Stomach (tissue), 9 donors: ENCODE measurements around the gene LIN37. TPM values are rescaled to one million over a fixed set of nuclear protein-coding genes. Genes with fewer than 3 reads are reported as not detected.

Source experiments
- DNase-seq, 2 donors: peaks; one replicate each; pipeline versions ENCODE4 v3.0.0 to v3.0.0-alpha.2; 2013 to 2019
- H3K27ac ChIP-seq, 5 donors: fragments of 200-600 bp in 4 of 5; sonication (generic) in 4 of 5; one replicate each; pipeline ENCODE4 v1.5.1; 2013 to 2019; ENCODE audit warnings: mild to moderate bottlenecking in 1 of 5, moderate library complexity in 1 of 5
- H3K27me3 ChIP-seq, 3 donors: fragments of 200-600 bp; sonication (generic); one replicate each; pipeline ENCODE4 v1.5.1; 2017 to 2019; ENCODE audit warnings: mixed run types in 1 of 3
- H3K36me3 ChIP-seq, 4 donors: fragments of 200-600 bp; sonication (generic); 1 replicate in 3 of 4; 2 replicates in 1 of 4; pipeline ENCODE4 v1.5.1; 2016 to 2019
- H3K4me1 ChIP-seq, 4 donors: fragments of 200-600 bp; sonication (generic); one replicate each; pipeline ENCODE4 v1.5.1; 2016 to 2019
- H3K4me3 ChIP-seq, 4 donors: fragments of 200-600 bp; sonication (generic) in 3 of 4; one replicate each; pipeline ENCODE4 v1.5.1; 2016 to 2019; ENCODE audit warnings: mild to moderate bottlenecking in 1 of 4
- H3K9me3 ChIP-seq, 4 donors: fragments of 200-600 bp; sonication (generic); one replicate each; pipeline ENCODE4 v1.5.1; 2016 to 2019
- EP300 ChIP-seq: sonication (generic); formaldehyde crosslinking; IDR thresholded peaks from one replicate; pipeline ENCODE4 v1.6.1; 2017; ENCODE audit warnings: antibody characterized with exemption
- POLR2A ChIP-seq, 4 donors: fragments of 450-650 bp; IDR thresholded peaks; one replicate each; pipeline ENCODE4 v1.6.1; 2016; ENCODE audit warnings: antibody characterized with exemption in 4 of 4, control low read depth in 2 of 4, mild to moderate bottlenecking in 1 of 4, moderate library complexity in 1 of 4
- POLR2AphosphoS5 ChIP-seq, 3 donors: sonication (generic); formaldehyde crosslinking; IDR thresholded peaks; one replicate each; pipeline ENCODE4 v1.6.1; 2016; ENCODE audit warnings: antibody characterized with exemption in 3 of 3
- whole genome bisulfite sequencing, 5 donors: extraction: QIAGEN DNeasy Blood & Tissue Kit in 3 of 5; methylation state at CpG; one replicate each; pipeline versions ENCODE4 v1.1.5 to v1.1.7; 2013 to 2018; 5-methylcytosine and 5-hydroxymethylcytosine counted together
- intact Hi-C: fragments of 100-400 bp; cut with DNase I; formaldehyde crosslinking; loops from one replicate; pipeline ENCODE4 v1.15.1; 2023; ENCODE audit warnings: low total_unique reads
- polyA plus RNA-seq, 3 donors: library from polyadenylated mRNA; stranded (reverse); fragments of 200-250 nt; gene quantifications; one replicate each; pipeline ENCODE4 v1.2.3, GENCODE V29; 2013
- total RNA-seq, 5 donors: library from RNA; depleted of rRNA; stranded (reverse); fragments of >200 nt; gene quantifications; one replicate each; pipeline versions ENCODE4 v1.1.0 to v1.2.3, GENCODE V29; 2014 to 2016
- TF ChIP-seq, protein P1 (sequence below), 7 experiments: fragments of 450-650 bp in 4 of 7; fragments of 200-600 bp in 3 of 7; sonication (generic) in 3 of 7; IDR thresholded peaks; one replicate each; pipeline ENCODE4 v1.5.1; 2016 to 2019; ENCODE audit warnings: antibody characterized with exemption in 7 of 7, control low read depth in 2 of 7, mild to moderate bottlenecking in 1 of 7
- donor health status: healthy with polysubstance abuse.
- donor health status: Bipolar disorder and iron deficiency.
- donor health status: healthy.

The LIN37 gene
- total and polyA plus RNA-seq, 8 donors = 2.3 to 44.9 (median 20.9) TPM

DNA sequence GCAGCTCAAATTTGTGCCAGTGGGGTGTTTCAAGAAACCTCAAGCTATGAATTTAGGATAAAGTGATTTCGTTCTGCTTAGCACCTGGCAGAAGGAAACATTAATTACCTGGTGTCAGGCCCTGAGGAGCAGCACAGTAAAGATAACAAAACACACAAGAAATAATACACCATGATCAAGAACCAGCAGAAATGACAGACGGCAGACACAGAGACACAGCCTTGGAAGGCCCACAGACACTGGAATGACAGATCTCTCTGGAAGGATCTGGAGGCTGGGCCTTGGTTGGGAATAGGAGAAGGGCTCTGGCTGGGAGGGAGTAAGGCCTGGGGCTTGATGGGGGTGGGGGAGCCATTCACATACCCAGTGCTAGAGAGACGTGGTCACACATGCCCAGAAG is 53.5 kb downstream of the LIN37 start:
- intact Hi-C loops = no loop called here
- TF ChIP-seq POLR2A (IDR thresholded peaks at IDR 0.05) = no peak
- TF ChIP-seq POLR2AphosphoS5 (IDR thresholded peaks at IDR 0.05) = no peak
- TF ChIP-seq EP300 = no peak
- TF ChIP-seq, protein P1, sequence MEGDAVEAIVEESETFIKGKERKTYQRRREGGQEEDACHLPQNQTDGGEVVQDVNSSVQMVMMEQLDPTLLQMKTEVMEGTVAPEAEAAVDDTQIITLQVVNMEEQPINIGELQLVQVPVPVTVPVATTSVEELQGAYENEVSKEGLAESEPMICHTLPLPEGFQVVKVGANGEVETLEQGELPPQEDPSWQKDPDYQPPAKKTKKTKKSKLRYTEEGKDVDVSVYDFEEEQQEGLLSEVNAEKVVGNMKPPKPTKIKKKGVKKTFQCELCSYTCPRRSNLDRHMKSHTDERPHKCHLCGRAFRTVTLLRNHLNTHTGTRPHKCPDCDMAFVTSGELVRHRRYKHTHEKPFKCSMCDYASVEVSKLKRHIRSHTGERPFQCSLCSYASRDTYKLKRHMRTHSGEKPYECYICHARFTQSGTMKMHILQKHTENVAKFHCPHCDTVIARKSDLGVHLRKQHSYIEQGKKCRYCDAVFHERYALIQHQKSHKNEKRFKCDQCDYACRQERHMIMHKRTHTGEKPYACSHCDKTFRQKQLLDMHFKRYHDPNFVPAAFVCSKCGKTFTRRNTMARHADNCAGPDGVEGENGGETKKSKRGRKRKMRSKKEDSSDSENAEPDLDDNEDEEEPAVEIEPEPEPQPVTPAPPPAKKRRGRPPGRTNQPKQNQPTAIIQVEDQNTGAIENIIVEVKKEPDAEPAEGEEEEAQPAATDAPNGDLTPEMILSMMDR (IDR thresholded peaks at IDR 0.05) = no peak
- no peak for DNase-seq
- Histone ChIP-seq H3K4me3 (no peak overlapping the region), H3K9me3 (no peaks in the 10 kb centered on the region), H3K27ac (no peak overlapping the region), H3K4me1 (peaks cover 0 to 12% (median 0%) of the 10 kb centered on the region in 4 donors), H3K27me3 (peaks cover 0 to 60% (median 17%) of the 10 kb centered on the region in 3 donors), H3K36me3 (no peaks in the 10 kb centered on the region)
- 47 to 66% (median 51%) methylated on average over 3 of the region's 3 CpGs for WGBS, 5 donors

Other genes with a start within 250 kb of the LIN37 start
- gene DMKN, start 234.9 kb upstream of the LIN37 start, total RNA-seq = 10 to 100 TPM in 2 of 5 donors, 1 to 10 TPM in 2, not detected in 1; 4.9 to 36.9 (median 20.2) TPM
- gene DMKN, start 234.9 kb upstream of the LIN37 start, polyA plus RNA-seq = 100 to 1,000 TPM in 1 of 3 donors, 10 to 100 TPM in 2; 76.7 to 139 (median 83.6) TPM
- gene SBSN, start 220.3 kb upstream of the LIN37 start, total RNA-seq = not detected
- 10 to 100 TPM in 1 of 3 donors, 1 to 10 TPM in 1, not detected in 1; 1.1 to 29.2 TPM for gene SBSN, start 220.3 kb upstream of the LIN37 start, polyA plus RNA-seq
- gene GAPDHS, start 215.1 kb upstream of the LIN37 start, total RNA-seq = not detected
- gene GAPDHS, start 215.1 kb upstream of the LIN37 start, polyA plus RNA-seq = not detected
- 100 to 1,000 TPM in 1 of 5 donors, 10 to 100 TPM in 3, 1 to 10 TPM in 1; 7.0 to 121 (median 57.6) TPM for gene TMEM147, start 202.9 kb upstream of the LIN37 start, total RNA-seq
- 100 to 1,000 TPM in 1 of 3 donors, 10 to 100 TPM in 2; 63.4 to 131 (median 77.4) TPM for gene TMEM147, start 202.9 kb upstream of the LIN37 start, polyA plus RNA-seq
- gene ATP4A, start 184.9 kb upstream of the LIN37 start, total RNA-seq = 100 to 1,000 TPM in 4 of 5 donors, 1 to 10 TPM in 1; 9.8 to 890 (median 236) TPM
- 100 to 1,000 TPM; 257 to 357 (median 345) TPM for gene ATP4A, start 184.9 kb upstream of the LIN37 start, polyA plus RNA-seq
- gene PMIS2, start 162.4 kb upstream of the LIN37 start, total RNA-seq = not detected
- not detected for gene PMIS2, start 162.4 kb upstream of the LIN37 start, polyA plus RNA-seq
- 10 to 100 TPM in 1 of 5 donors, 1 to 10 TPM in 4; 4.1 to 23.2 (median 4.9) TPM for gene HAUS5, start 135.8 kb upstream of the LIN37 start, total RNA-seq
- 10 to 100 TPM in 1 of 3 donors, 1 to 10 TPM in 2; 4.4 to 17.0 (median 5.6) TPM for gene HAUS5, start 135.8 kb upstream of the LIN37 start, polyA plus RNA-seq
- gene RBM42, start 119.5 kb upstream of the LIN37 start, total RNA-seq = 100 to 1,000 TPM in 1 of 5 donors, 10 to 100 TPM in 4; 26.6 to 133 (median 46.9) TPM
- 10 to 100 TPM; 56.5 to 60.8 (median 58.6) TPM for gene RBM42, start 119.5 kb upstream of the LIN37 start, polyA plus RNA-seq
- 10 to 100 TPM in 1 of 5 donors, under 1 TPM in 1, not detected in 3; 0.55 to 11.7 TPM for gene ETV2, start 106.8 kb upstream of the LIN37 start, total RNA-seq
- 1 to 10 TPM; 4.5 to 6.3 (median 6.1) TPM for gene ETV2, start 106.8 kb upstream of the LIN37 start, polyA plus RNA-seq
- gene COX6B1, start 100.3 kb upstream of the LIN37 start, total RNA-seq = 100 to 1,000 TPM; 198 to 680 (median 373) TPM
- 1,000 to 10,000 TPM; 1,105 to 1,293 (median 1,217) TPM for gene COX6B1, start 100.3 kb upstream of the LIN37 start, polyA plus RNA-seq
- gene UPK1A, start 82.1 kb upstream of the LIN37 start, total RNA-seq = not detected
- under 1 TPM in 1 of 3 donors, not detected in 2; 0.08 TPM for gene UPK1A, start 82.1 kb upstream of the LIN37 start, polyA plus RNA-seq
- 1 to 10 TPM in 1 of 5 donors, not detected in 4; 8.2 TPM for gene ZBTB32, start 44.0 kb upstream of the LIN37 start, total RNA-seq
- gene ZBTB32, start 44.0 kb upstream of the LIN37 start, polyA plus RNA-seq = under 1 TPM in 2 of 3 donors, not detected in 1; 0.43 to 0.46 TPM
- gene KMT2B, start 30.6 kb upstream of the LIN37 start, total RNA-seq = 10 to 100 TPM in 4 of 5 donors, 1 to 10 TPM in 1; 8.3 to 92.4 (median 24.9) TPM
- 10 to 100 TPM; 13.9 to 22.6 (median 15.1) TPM for gene KMT2B, start 30.6 kb upstream of the LIN37 start, polyA plus RNA-seq
- 10 to 100 TPM in 2 of 5 donors, 1 to 10 TPM in 3; 3.6 to 36.8 (median 9.0) TPM for gene IGFLR1, start 6.1 kb upstream of the LIN37 start, total RNA-seq
- gene IGFLR1, start 6.1 kb upstream of the LIN37 start, polyA plus RNA-seq = 10 to 100 TPM in 1 of 3 donors, 1 to 10 TPM in 2; 6.4 to 15.6 (median 9.8) TPM
- gene U2AF1L4, start 3.2 kb upstream of the LIN37 start, total RNA-seq = 10 to 100 TPM; 11.4 to 98.0 (median 57.1) TPM
- gene U2AF1L4, start 3.2 kb upstream of the LIN37 start, polyA plus RNA-seq = 10 to 100 TPM; 27.6 to 53.0 (median 44.8) TPM
- 10 to 100 TPM in 3 of 5 donors, 1 to 10 TPM in 1, not detected in 1; 9.3 to 58.0 (median 32.2) TPM for gene PSENEN, start 2.9 kb upstream of the LIN37 start, total RNA-seq
- gene PSENEN, start 2.9 kb upstream of the LIN37 start, polyA plus RNA-seq = 100 to 1,000 TPM in 1 of 3 donors, 10 to 100 TPM in 2; 49.2 to 101 (median 51.0) TPM
- gene HSPB6, start 8.5 kb downstream of the LIN37 start, total RNA-seq = 100 to 1,000 TPM in 3 of 5 donors, 10 to 100 TPM in 2; 25.0 to 492 (median 209) TPM
- 10 to 100 TPM; 45.0 to 84.9 (median 71.5) TPM for gene HSPB6, start 8.5 kb downstream of the LIN37 start, polyA plus RNA-seq
- gene PROSER3, start 9.6 kb downstream of the LIN37 start, total RNA-seq = 10 to 100 TPM in 4 of 5 donors, 1 to 10 TPM in 1; 5.9 to 61.3 (median 36.5) TPM
- gene PROSER3, start 9.6 kb downstream of the LIN37 start, polyA plus RNA-seq = 1 to 10 TPM; 3.6 to 6.7 (median 4.5) TPM
- 10 to 100 TPM in 4 of 5 donors, 1 to 10 TPM in 1; 5.1 to 73.6 (median 25.4) TPM for gene ARHGAP33, start 27.0 kb downstream of the LIN37 start, total RNA-seq
- gene ARHGAP33, start 27.0 kb downstream of the LIN37 start, polyA plus RNA-seq = 1 to 10 TPM; 1.4 to 8.0 (median 6.9) TPM
- gene PRODH2, start 64.3 kb downstream of the LIN37 start, total RNA-seq = not detected
- gene PRODH2, start 64.3 kb downstream of the LIN37 start, polyA plus RNA-seq = under 1 TPM in 1 of 3 donors, not detected in 2; 0.23 TPM
- gene NPHS1, start 103.9 kb downstream of the LIN37 start, total RNA-seq = 10 to 100 TPM in 1 of 5 donors, 1 to 10 TPM in 1, under 1 TPM in 1, not detected in 2; 0.37 to 17.9 (median 5.4) TPM
- under 1 TPM; 0.10 to 0.61 (median 0.25) TPM for gene NPHS1, start 103.9 kb downstream of the LIN37 start, polyA plus RNA-seq
- gene KIRREL2, start 108.3 kb downstream of the LIN37 start, total RNA-seq = under 1 TPM in 2 of 5 donors, not detected in 3; 0.43 to 0.73 TPM
- gene KIRREL2, start 108.3 kb downstream of the LIN37 start, polyA plus RNA-seq = under 1 TPM in 2 of 3 donors, not detected in 1; 0.56 to 0.65 TPM
- 10 to 100 TPM in 4 of 5 donors, 1 to 10 TPM in 1; 5.3 to 76.5 (median 18.8) TPM for gene APLP1, start 120.0 kb downstream of the LIN37 start, total RNA-seq
- 10 to 100 TPM; 12.5 to 31.3 (median 18.1) TPM for gene APLP1, start 120.0 kb downstream of the LIN37 start, polyA plus RNA-seq
- gene NFKBID, start 152.0 kb downstream of the LIN37 start, total RNA-seq = 10 to 100 TPM in 3 of 5 donors, 1 to 10 TPM in 1, not detected in 1; 6.6 to 42.0 (median 17.6) TPM
- 1 to 10 TPM; 2.4 to 7.1 (median 3.3) TPM for gene NFKBID, start 152.0 kb downstream of the LIN37 start, polyA plus RNA-seq
- 10 to 100 TPM in 1 of 5 donors, 1 to 10 TPM in 1, not detected in 3; 5.0 to 12.5 TPM for gene HCST, start 154.0 kb downstream of the LIN37 start, total RNA-seq
- 10 to 100 TPM in 1 of 3 donors, 1 to 10 TPM in 2; 8.2 to 11.3 (median 9.2) TPM for gene HCST, start 154.0 kb downstream of the LIN37 start, polyA plus RNA-seq
- gene TYROBP, start 159.7 kb downstream of the LIN37 start, total RNA-seq = 10 to 100 TPM in 2 of 5 donors, 1 to 10 TPM in 1, not detected in 2; 9.4 to 72.3 (median 14.1) TPM
- gene TYROBP, start 159.7 kb downstream of the LIN37 start, polyA plus RNA-seq = 100 to 1,000 TPM in 1 of 3 donors, 10 to 100 TPM in 2; 38.4 to 106 (median 87.2) TPM
- 10 to 100 TPM in 2 of 5 donors, 1 to 10 TPM in 2, under 1 TPM in 1; 0.73 to 48.1 (median 4.0) TPM for gene LRFN3, start 187.8 kb downstream of the LIN37 start, total RNA-seq
- gene LRFN3, start 187.8 kb downstream of the LIN37 start, polyA plus RNA-seq = 1 to 10 TPM; 2.0 to 6.7 (median 2.6) TPM
- gene SDHAF1, start 246.6 kb downstream of the LIN37 start, total RNA-seq = 10 to 100 TPM in 3 of 5 donors, 1 to 10 TPM in 1, not detected in 1; 8.0 to 38.1 (median 21.1) TPM
- 10 to 100 TPM; 19.2 to 31.2 (median 28.3) TPM for gene SDHAF1, start 246.6 kb downstream of the LIN37 start, polyA plus RNA-seq